ENCODE results near the gene FBLN7.

Gene FBLN7

DNA sequence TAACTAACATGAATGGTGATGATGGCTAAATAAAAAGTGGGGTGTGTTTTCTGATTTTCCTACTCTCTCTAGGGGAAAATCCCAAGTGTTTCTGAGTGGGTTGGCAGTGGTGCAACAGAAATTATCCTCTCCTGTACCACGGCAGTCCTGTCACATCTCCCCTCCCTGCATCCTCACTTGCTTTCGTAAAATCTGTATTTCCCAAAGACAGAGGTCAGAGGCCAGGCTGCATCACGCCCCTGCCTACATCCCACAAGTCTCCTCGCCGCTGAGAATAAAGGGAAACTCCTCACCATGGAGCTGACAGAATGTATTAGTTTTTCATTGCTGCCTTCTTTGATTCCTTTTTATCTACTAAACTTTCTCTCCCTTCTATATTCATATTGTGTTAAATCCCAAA is 13.1 kb downstream of the FBLN7 start:
- TF ChIP-seq GATA3 (IDR thresholded peaks at IDR 0.05; ENCODE audit: low read depth, low read length) = no peak
- no peak for TF ChIP-seq GATA2 (IDR thresholded peaks at IDR 0.05; ENCODE audit: low read depth, low read length)

DNA sequence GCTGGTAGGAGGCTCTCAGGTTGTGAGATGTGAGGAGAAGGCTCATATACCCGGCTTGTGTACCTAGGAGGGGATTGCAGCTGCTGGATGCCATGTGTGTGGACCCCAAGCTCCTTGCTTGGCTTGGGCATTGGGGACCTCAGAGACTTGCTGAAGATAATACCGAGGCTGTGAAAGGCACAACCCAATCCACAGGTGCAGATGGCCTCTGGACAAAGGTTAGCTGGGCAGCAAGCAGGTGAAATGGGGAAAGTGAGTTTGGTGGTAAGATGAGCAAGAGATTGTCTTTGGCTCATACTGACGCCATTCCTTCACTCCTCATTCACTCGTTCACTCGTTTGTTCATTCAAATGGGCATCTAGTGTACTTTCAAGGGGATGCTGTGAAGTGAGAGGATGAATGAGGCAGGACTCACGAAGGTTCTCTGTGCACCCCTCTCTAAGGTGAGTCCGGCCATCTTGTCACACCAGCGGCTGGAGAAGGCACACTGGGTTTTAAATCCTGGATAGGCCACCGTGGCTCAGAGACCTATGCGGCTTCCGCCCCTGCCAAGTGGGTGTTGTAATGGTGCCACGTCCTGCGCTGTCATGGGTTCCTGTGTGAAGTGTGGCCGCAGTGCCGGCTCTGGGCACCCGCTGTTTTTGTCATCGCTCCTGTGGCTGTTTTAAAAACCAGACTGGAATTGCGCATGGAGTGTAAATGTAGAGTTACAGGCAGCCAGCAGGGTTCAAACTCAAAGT is 13.7 kb downstream of the FBLN7 start:
- no peak for TF ChIP-seq GATA2 (IDR thresholded peaks at IDR 0.05; ENCODE audit: low read depth, low read length)
- no peak for TF ChIP-seq GATA3 (IDR thresholded peaks at IDR 0.05; ENCODE audit: low read depth, low read length)

DNA sequence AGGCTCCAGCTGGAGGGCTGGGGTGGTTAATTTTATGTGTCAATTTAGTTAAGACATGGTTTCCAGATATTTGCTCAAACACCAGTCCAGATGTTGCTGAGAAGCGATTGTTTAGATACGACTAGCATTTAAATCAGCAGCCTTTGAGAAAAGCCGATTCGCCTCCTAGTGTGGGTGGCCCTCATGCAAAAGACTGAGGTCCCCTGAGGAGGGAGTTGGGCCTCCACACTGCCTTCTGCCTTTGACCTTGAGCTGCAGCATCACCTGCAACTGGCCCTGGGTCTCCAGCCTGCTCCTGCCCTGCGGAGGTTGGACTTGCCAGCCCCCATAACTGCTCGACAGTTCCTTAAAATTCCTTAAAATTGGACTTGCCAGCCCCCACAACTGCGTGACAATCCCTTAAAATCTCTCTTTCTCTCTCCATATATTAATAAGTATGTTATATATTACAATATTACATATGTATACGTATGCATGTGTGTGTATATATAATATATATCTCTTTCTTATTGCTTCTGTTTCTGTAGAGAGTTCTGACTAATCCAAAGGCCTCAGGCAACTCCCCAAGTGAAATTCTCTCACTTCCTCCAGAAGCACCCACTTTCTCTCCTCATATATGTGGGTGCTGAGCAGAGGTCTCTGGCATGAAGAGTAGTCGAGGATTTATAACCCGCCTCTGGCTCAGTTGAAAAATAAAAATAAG is 14.4 kb downstream of the FBLN7 start:
- no peak for TF ChIP-seq GATA2 (IDR thresholded peaks at IDR 0.05; ENCODE audit: low read depth, low read length)
- TF ChIP-seq GATA3 (IDR thresholded peaks at IDR 0.05; ENCODE audit: low read depth, low read length) = no peak

DNA sequence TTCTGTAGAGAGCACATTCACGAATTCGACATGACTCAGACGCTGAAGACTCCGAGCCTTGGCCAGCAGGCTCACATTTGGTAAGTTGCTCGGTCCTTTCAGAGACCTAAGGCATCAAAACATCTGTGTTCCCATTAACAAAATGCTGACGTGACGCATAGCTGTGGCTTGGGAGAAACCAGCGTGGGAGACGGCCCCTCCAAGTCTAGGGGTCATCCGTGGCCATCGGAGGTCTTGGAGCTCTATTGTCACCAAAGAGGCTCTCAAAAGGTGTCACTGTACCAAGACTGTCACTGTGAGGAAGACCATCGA is 14.9 kb downstream of the FBLN7 start:
- TF ChIP-seq GATA2 (IDR thresholded peaks at IDR 0.05; ENCODE audit: low read depth, low read length) = no peak
- no peak for TF ChIP-seq GATA3 (IDR thresholded peaks at IDR 0.05; ENCODE audit: low read depth, low read length)

DNA sequence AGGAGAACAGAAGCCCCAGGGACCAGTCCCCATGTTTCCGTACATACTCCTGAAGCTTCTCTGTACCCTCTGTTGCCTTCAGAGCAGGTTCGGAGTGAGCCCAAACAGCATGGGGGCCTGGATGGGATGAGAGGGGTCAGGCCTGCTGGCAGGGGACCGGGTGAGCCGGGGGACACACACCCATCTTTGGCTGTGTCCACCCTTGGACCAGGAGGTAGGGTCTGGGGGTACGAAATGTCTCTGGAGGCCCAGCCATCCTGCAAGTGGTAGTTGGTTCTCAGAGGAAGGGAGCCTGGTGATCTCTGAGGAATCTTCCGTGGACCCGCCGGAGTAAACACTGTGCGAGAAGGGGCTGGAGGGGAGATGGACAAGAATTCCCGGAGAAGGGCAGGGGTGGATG is 15.3 kb downstream of the FBLN7 start:
- TF ChIP-seq GATA2 (IDR thresholded peaks at IDR 0.05; ENCODE audit: low read depth, low read length) (no peak), GATA3 (IDR thresholded peaks at IDR 0.05; ENCODE audit: low read depth, low read length) (no peak)

DNA sequence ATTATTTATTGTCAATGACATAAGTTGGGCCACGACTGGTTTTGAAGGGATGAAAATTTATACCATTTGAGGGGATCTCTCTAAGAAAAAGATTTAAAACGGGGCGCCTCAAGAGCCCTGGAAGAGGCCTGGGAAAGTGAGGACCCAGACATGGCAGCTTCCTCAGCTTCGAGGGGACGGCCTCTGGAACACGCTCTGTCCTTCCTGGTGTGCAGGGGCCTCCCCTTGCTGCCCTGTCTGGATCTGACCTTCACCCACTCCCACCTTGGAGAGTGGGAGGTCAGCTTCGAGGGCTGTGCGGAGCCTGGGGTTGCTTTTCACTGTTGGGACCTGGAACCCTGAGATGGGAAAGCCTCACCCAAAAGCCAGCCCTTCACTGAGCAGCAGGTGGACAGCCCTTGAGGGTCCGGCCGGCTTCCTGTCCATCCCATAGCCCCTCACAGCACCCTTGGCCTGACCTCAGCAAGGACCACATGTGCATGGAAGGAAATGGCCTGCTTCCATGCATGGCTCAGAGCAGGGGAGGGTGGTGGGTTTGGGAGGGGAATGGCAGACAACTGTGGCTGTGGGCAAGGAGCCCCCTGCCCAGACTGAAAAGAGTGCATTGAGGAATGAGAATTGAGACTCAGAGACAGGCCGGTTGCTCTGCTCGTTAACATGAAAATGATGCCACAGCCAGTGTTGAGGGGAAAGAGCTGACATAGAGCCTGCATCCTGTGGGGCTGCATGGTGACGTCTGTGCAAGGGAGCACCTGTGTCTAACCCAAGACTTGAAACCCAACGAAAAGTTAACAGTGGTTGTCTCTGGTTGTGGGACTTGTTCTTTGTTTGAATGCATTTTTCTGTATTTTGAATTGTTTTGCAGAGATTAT is 16.3 kb downstream of the FBLN7 start:
- TF ChIP-seq GATA3 (IDR thresholded peaks at IDR 0.05; ENCODE audit: low read depth, low read length) = no peak
- TF ChIP-seq GATA2 (IDR thresholded peaks at IDR 0.05; ENCODE audit: low read depth, low read length) = no peak

DNA sequence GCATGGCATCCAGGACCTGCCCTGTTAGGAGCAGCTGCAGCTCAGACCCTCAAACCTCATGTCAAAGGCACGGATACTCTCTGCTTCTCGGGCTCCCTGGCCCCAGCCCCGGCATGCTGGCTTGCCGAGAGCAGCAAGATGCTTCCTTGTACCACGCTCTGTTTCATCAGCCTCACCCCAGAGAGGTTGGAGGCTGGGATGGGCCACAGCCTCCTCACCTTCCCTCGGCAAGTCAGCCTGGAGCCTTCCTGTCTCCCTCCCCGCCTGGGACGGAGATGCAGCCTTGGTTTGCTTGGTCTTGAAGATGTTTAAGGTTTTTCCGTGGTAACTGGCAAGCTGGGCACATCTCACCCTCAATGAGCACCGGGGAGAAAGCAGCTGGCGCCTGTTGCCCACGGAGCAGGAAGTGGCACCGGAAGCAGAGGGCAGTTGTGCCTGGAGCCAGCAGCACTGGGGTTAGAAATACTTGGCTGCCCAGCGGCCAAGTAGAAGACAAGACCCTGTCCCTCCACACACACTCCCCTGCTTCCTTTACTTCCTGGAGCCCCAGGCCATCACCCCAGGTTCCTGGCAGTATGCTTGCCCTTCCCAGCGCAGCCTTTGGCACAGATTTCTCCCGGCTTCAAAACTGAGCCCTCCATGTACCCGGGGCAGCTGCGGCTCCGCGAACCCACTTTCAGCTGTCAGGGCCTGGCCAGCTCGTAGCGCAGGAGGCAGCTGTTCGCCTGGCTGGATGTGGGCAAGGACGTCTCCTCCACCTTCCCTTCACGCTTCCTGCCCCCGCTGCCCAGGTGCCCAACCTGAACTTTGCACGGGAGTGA is 17.4 kb downstream of the FBLN7 start:
- TF ChIP-seq GATA2 (IDR thresholded peaks at IDR 0.05; ENCODE audit: low read depth, low read length) (no peak), GATA3 (IDR thresholded peaks at IDR 0.05; ENCODE audit: low read depth, low read length) (no peak)

DNA sequence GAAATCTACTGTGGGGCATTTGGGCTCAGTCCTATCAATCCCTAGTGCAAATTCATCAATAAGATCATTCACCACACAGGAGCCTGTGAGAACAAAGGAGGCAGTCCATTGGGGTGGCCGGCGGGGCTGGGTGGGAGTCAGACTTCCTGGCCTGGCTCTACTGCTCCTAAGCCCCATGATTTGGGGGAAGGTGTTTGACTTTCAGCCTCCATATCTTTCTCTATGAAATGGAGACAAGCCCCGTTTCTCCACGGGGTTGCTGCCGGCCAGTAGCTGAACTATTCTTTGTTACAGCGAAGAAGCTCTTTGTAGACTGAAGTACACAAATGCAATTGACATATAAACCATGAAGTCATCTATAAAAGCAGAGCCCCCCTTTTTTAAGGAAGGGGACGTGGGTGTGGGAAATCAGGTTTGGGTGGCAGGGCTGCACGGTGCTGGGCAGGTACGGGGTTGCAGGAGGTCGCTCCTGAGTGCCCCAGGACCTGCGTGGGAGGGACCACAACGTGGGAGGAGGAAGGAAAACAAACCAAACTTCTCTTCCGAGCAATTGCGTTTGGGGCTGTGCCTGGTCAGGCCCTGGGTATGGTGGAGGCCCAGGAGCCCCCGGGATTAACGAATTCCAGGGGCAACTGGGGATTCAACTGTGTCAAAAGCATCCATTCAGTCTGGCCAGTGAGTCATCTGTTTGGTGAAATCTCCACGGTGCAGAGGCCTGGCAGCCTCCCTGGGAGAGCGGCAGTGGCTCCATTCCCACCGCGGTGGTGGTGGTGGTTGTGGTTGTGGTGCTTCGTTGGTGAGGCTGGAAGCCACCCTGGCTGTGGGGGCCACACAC is 18.2 kb downstream of the FBLN7 start:
- TF ChIP-seq GATA2 (IDR thresholded peaks at IDR 0.05; ENCODE audit: low read depth, low read length) (no peak), GATA3 (IDR thresholded peaks at IDR 0.05; ENCODE audit: low read depth, low read length) (no peak)

DNA sequence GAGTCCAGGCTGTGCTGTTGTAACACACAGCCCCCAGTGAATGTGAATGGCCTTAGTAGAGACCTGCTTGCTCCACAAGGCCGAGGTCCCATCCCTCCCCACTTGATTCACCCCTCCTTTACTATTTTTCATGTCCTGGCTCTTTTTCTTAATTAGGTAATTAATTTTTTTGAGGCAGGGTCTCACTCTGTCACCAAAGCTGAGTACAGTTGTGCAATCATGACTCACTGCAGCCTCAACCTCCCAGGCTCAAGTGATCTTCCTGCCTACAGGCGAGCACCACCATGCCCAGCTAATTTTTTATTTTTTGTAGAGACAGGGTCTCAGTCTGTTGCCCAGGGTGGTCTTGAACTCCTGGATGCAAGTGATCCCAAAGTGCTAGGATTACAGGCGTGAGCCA is 19.3 kb downstream of the FBLN7 start:
- no peak for TF ChIP-seq GATA2 (IDR thresholded peaks at IDR 0.05; ENCODE audit: low read depth, low read length)
- TF ChIP-seq GATA3 (IDR thresholded peaks at IDR 0.05; ENCODE audit: low read depth, low read length) = no peak

DNA sequence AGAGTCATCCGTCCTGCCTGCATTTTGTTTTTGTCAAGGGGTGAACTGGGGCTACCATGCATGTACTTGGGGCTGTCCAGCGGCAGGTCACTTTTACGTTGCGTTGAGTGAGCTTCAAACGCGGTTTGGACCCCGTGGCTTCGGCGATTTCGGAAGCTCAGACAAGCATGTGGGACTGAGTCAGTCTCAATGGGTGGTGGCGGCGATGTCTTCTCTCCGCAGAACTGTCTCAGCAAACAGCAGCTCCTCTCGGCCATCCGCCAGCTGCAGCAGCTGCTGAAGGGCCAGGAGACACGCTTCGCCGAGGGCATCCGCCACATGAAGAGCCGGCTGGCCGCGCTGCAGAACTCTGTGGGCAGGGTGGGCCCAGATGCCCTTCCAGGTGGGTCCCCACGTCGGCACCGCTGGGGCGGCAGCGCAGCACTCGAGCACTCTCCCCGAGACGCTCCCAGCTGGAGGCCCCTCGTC is 21.3 kb downstream of the FBLN7 start:
- TF ChIP-seq GATA3 (IDR thresholded peaks at IDR 0.05; ENCODE audit: low read depth, low read length) (no peak), GATA2 (IDR thresholded peaks at IDR 0.05; ENCODE audit: low read depth, low read length) (no peak)

DNA sequence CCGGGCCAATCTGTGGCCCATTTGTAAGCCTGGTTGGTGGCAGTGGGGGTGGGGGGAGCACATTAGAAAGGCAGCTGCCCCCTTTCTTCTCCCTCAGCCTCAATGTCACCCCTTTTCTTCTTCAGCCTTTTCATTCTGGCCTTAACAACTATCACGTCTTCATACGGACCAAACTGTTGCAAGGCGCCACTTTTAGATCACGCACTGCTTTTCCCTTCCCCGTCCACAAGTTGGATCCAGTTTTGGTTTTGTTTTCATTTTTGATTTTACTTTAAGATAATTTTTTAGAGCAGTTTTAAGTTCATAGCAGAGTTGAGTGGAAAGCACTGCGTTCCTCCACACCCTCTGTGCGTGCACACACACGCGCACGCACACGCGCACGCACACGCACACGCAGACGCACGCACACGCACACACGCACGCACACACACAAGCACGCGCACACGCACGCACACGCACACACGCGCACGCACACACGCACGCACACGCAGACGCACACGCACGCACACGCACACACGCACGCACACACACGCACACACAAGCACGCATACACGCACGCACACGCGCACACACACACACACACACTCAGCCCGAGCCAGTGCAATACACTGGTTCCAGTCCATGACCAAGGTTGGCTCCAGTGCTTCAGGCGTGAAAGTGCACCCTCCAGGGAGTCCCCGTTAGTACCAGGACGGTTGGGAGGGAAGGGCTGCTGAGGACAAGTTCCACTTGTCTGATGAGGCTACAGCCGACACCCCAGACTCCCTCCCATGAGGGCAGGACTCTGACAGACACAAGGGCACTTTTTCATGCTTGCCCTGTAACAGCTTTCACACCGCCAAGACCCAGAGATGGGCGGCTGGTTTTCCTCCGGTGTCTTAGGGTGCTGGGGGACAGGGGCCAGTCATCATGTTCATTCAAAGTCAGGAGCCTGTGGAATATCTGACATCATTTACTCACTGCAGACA is 22.4 kb downstream of the FBLN7 start:
- no peak for TF ChIP-seq GATA3 (IDR thresholded peaks at IDR 0.05; ENCODE audit: low read depth, low read length)
- no peak for TF ChIP-seq GATA2 (IDR thresholded peaks at IDR 0.05; ENCODE audit: low read depth, low read length)

Data from SH-SY5Y (cell line).